ENCODE results near the gene ABLIM3.

GRCh38 chr5:149265068-149265465, 123.8 kb downstream of the ABLIM3 start:
- TF ChIP-seq POLR2AphosphoS5 (IDR thresholded peaks at IDR 0.05) (no peak), CTCF (IDR thresholded peaks at IDR 0.05; ENCODE audit: poor library complexity, severe bottlenecking) (no peak)
